K562 (cell line): Measurements from ENCODE around the gene SPOCK2. TPM values are rescaled to one million over a fixed set of nuclear protein-coding genes. Genes with fewer than 3 reads are reported as not detected.

Experiments used
- ATAC-seq: fragments of 200-7000 bp; cut with Tn5 transposase; 3 replicates; pipeline ENCODE4 v1.9.1; 2020; ENCODE audit warnings: moderate library complexity
- BruUV-seq: library from RNA; stranded (reverse); fragments of 400-500 nt; replicated peaks from 2 replicates; lab custom pipeline; 2021; lab: Mats Ljungman, UMichigan
- CTCF ChIA-PET: fragments of 300-600 bp; formaldehyde crosslinking; extraction: SDS; loops from one replicate; lab custom pipeline; 2021; ENCODE audit warnings: low intra/inter-chr PET ratio; lab: Yijun Ruan, JAX
- POLR2A ChIA-PET: fragments of 300-600, 350-650 bp; sonication (Branson Sonifier 250); formaldehyde crosslinking; extraction: SDS; loops from one replicate; lab custom pipeline; 2021; ENCODE audit warnings: antibody characterized with exemption, inconsistent platforms; lab: Yijun Ruan, JAX
- DNase-seq, 4 experiments: peaks; one replicate each; pipeline versions ENCODE4 v3.0.0 to v3.0.0-alpha.2; 2011 to 2018; ENCODE audit warnings: low spot score in 3 of 4, mixed read lengths in 3 of 4; ENCODE audit errors: extremely low read depth in 1 of 4
- FAIRE-seq: peaks from 2 replicates; lab custom pipeline; 2011; peaks lifted over from hg19 to GRCh38; lab: Jason Lieb, UNC
- H2AFZ ChIP-seq: 2 replicates; pipeline ENCODE4 v1.6.0; 2011; ENCODE audit warnings: low read depth, low read length, control low read depth, inconsistent platforms
- H3K27ac ChIP-seq: fragments of 200-600 bp; 3 replicates; pipeline ENCODE4 v1.8.0; 2011; ENCODE audit warnings: low read depth, mild to moderate bottlenecking, control low read depth, inconsistent platforms, low read length, moderate library complexity, mixed read lengths; ENCODE audit errors: extremely low read depth
- H3K27me3 ChIP-seq, 2 experiments: fragments of 300-600 bp in 1 of 2; 2 replicates in 1 of 2; 3 replicates in 1 of 2; pipeline versions ENCODE4 v1.6.0 to v1.8.0; 2011; ENCODE audit warnings: inconsistent platforms in 2 of 2, low read length in 2 of 2, mild to moderate bottlenecking in 1 of 2, mixed read lengths in 1 of 2, moderate library complexity in 1 of 2; ENCODE audit not compliant: control insufficient read depth in 2 of 2, insufficient read depth in 2 of 2
- H3K36me3 ChIP-seq: fragments of 300-600 bp; 3 replicates; pipeline ENCODE4 v1.8.0; 2011; ENCODE audit warnings: mild to moderate bottlenecking, low read length, inconsistent platforms; ENCODE audit not compliant: control insufficient read depth, insufficient read depth
- H3K4me1 ChIP-seq, 2 experiments: fragments of 200-600 bp in 1 of 2; replicated peaks in 1 of 2; 2 replicates in 1 of 2; 3 replicates in 1 of 2; pipeline versions ENCODE4 v1.5.1 to v1.8.0; 2011; ENCODE audit warnings: inconsistent platforms in 2 of 2, low read length in 2 of 2, mild to moderate bottlenecking in 1 of 2, mixed read lengths in 1 of 2, moderate library complexity in 1 of 2; ENCODE audit not compliant: control insufficient read depth in 2 of 2, insufficient read depth in 2 of 2
- H3K4me2 ChIP-seq: 2 replicates; pipeline ENCODE4 v1.6.1; 2011; ENCODE audit warnings: low read length, control low read depth, inconsistent platforms, mixed read lengths; ENCODE audit not compliant: insufficient read depth
- H3K4me3 ChIP-seq: fragments of 200-600 bp; sonication (generic), shearing (Covaris generic); 2 replicates; pipeline ENCODE4 v1.5.1; 2016; ENCODE audit warnings: control low read depth, inconsistent platforms
- H3K79me2 ChIP-seq: fragments of 200-600 bp; 3 replicates; pipeline ENCODE4 v1.8.0; 2011; ENCODE audit warnings: low read length, inconsistent platforms; ENCODE audit not compliant: control insufficient read depth, insufficient read depth
- H3K9ac ChIP-seq, 2 experiments: 2 replicates each; pipeline versions ENCODE4 v1.6.0 to v1.6.1; 2011; ENCODE audit warnings: low read depth in 2 of 2, low read length in 2 of 2, control low read depth in 1 of 2, inconsistent platforms in 1 of 2, mild to moderate bottlenecking in 1 of 2, mixed read lengths in 1 of 2; ENCODE audit not compliant: insufficient read depth in 1 of 2
- H3K9me1 ChIP-seq: one replicate; pipeline ENCODE4 v1.6.0; 2011; ENCODE audit warnings: inconsistent platforms, mild to moderate bottlenecking, low read length, moderate library complexity; ENCODE audit not compliant: control insufficient read depth, insufficient read depth
- H3K9me3 ChIP-seq: replicated peaks from 2 replicates; pipeline ENCODE4 v1.5.1; 2011; ENCODE audit warnings: low read depth, low read length, inconsistent platforms; ENCODE audit not compliant: control insufficient read depth, insufficient read depth
- H4K20me1 ChIP-seq: replicated peaks from 2 replicates; pipeline ENCODE4 v1.6.1; 2011; ENCODE audit warnings: low read length, inconsistent platforms, mixed read lengths; ENCODE audit not compliant: control insufficient read depth, insufficient read depth
- AFF4 ChIP-seq: sonication (generic); formaldehyde crosslinking; IDR thresholded peaks from 2 replicates; pipeline ENCODE4 v1.8.0; 2023; ENCODE audit warnings: mild to moderate bottlenecking, missing genetic modification reagents
- CTCF ChIP-seq, 3 experiments: IDR thresholded peaks in 2 of 3; conservative IDR thresholded peaks in 1 of 3; 2 replicates each; pipeline ENCODE4 v1.5.1; 2011 to 2012; ENCODE audit warnings: low read length in 3 of 3, mild to moderate bottlenecking in 3 of 3, control low read depth in 2 of 3, improper control_type of control experiment in 1 of 3, inconsistent platforms in 1 of 3, low read depth in 1 of 3, mixed read lengths in 1 of 3, moderate library complexity in 1 of 3; ENCODE audit not compliant: insufficient read depth in 2 of 3
- WGBS: fragments of 100-300 bp; shearing (Covaris generic); methylation state at CpG from one replicate; pipeline ENCODE4 v1.1.6; 2016; ENCODE audit warnings: low coverage, mixed read lengths; ENCODE audit not compliant: insufficient coverage; ENCODE audit errors: missing lambda C conversion rate; 5-methylcytosine and 5-hydroxymethylcytosine counted together
- in situ Hi-C: fragments of 300-500 bp; cut with MboI; formaldehyde crosslinking; loops from 4 replicates; pipeline ENCODE4 v1.15.0; 2018; ENCODE audit warnings: inconsistent platforms, mixed read lengths
- intact Hi-C: fragments of 100-400 bp; cut with micrococcal nuclease; formaldehyde crosslinking; loops from 2 replicates; pipeline ENCODE4 v1.14.2; 2022
- polyA plus RNA-seq, 8 experiments: library from polyadenylated mRNA; depleted of rRNA in 4 of 8; stranded (reverse) in 5 of 8; unstranded in 3 of 8; fragments of >200 nt; fragmentation: Nextera tagmentation in 2 of 8; fragmentation: Illumina TruSeq in 1 of 8; extraction: Ambion mirVana in 2 of 8; extraction: Trizol in 1 of 8; gene quantifications; 2 replicates each; pipeline versions ENCODE4 v1.2.1 to v1.2.3, GENCODE V29; 2011 to 2014; ENCODE audit warnings: inconsistent platforms in 1 of 8, missing spikeins in 1 of 8
- total RNA-seq, 7 experiments: library from RNA; depleted of rRNA in 6 of 7; stranded (reverse); fragments of >200 nt in 6 of 7; fragmentation: Illumina TruSeq in 2 of 7; extraction: Trizol in 2 of 7; gene quantifications; 2 replicates each; pipeline versions ENCODE4 v1.2.1 to v1.2.3, GENCODE V29; 2011 to 2021; ENCODE audit warnings: low replicate concordance in 1 of 7

The SPOCK2 gene
- total and polyA plus RNA-seq, 9 of the 15 experiments (the other 6 are each of a cell fraction or from before 2014, with no cell fraction given): 0.04 to 0.86 (median 0.11) TPM; not detected in 2

- H3K4me3 ChIP-seq: no peak overlapping the region
- CTCF ChIA-PET: interaction anchor here (0.8 kb wide), 1 partner anchor 162 kb away, joined by 3 read pairs; no protein-coding TSS in a partner anchor
- H3K27me3 ChIP-seq: peaks cover 4 to 45% of the 10 kb centered on the region in 2 experiments; a peak in 3 of 5 replicates
- 0 out of 2 replicates have a peak overlapping the region, but pooled peaks have one; percentile 12 for H2AFZ ChIP-seq
- no peaks in the 10 kb centered on the region for H3K79me2 ChIP-seq
- 49% methylated on average over 12 of the region's 12 CpGs for WGBS
- POLR2A ChIA-PET: interaction anchor here (0.5 to 1.2 kb wide), 3 partner anchors 8 to 268 kb away, joined by 3 to 5 read pairs (median 3); no protein-coding TSS in a partner anchor
- no peaks in the 10 kb centered on the region for H3K9me1 ChIP-seq
- no peak for DNase-seq
- intact Hi-C loops: no loop called here
- H3K4me1 ChIP-seq: peaks cover 3 to 33% of the 10 kb centered on the region in 2 experiments; a peak in 3 of 5 replicates
- no peak overlapping the region for H3K9ac ChIP-seq
- H3K27ac ChIP-seq: no peak overlapping the region
- no peaks in the 10 kb centered on the region for H3K9me3 ChIP-seq
- no peak for ATAC-seq
- no TSS peak for BruUV-seq
- in situ Hi-C loops: no loop called here
- 0 out of 6 replicates have a peak, but pooled peaks of 1 of the 3 experiments have one; percentile 4 for TF ChIP-seq CTCF (IDR thresholded peaks at IDR 0.05 in 2 of 3, conservative IDR thresholded peaks at IDR 0.05 in 1 of 3; ENCODE audit: insufficient read depth in 2 of 3, low read depth in 1 of 3, low read length in 3 of 3)
- no peak for TF ChIP-seq AFF4
- peak; percentile 74 for FAIRE-seq
- H3K36me3 ChIP-seq: no peaks in the 10 kb centered on the region
- no peaks in the 10 kb centered on the region for H4K20me1 ChIP-seq
- no peak overlapping the region for H3K4me2 ChIP-seq
Measured at GRCh38 chr10:72058347-72058898, 29.9 kb downstream of the SPOCK2 start.
